GM12892 (cell line): ENCODE results near the gene KIAA1191.

Source experiments
- POLR2A ChIP-seq: IDR thresholded peaks from 2 replicates; pipeline ENCODE4 v1.6.1; 2011; ENCODE audit warnings: low read depth, low read length, control low read depth
- POLR2AphosphoS5 ChIP-seq: IDR thresholded peaks from 2 replicates; pipeline ENCODE4 v1.6.1; 2011; ENCODE audit warnings: low read depth, low read length, control low read depth
- TAF1 ChIP-seq: IDR thresholded peaks from 2 replicates; pipeline ENCODE4 v1.6.1; 2011; ENCODE audit warnings: low read depth, mild to moderate bottlenecking, control low read depth, low read length, borderline replicate concordance

GRCh38 chr5:176408590-176408989 is 47.0 kb upstream of the KIAA1191 start:
- TF ChIP-seq POLR2AphosphoS5 = no peak
- no peak for TF ChIP-seq POLR2A
- no peak for TF ChIP-seq TAF1
